GM18505 (cell line): ENCODE results near the gene PHF3.
A peak's percentile ranks its signal among the peaks of the same experiment; 100 is the strongest.

ENCODE experiments used
- ATAC-seq: cut with Tn5 transposase; IDR thresholded peaks from one replicate; pipeline ENCODE4 v1.9.1; 2021; ENCODE audit not compliant: unreplicated experiment
- POLR2A ChIP-seq: IDR thresholded peaks from 4 replicates; pipeline ENCODE4 v1.6.1; 2011; ENCODE audit warnings: borderline replicate concordance; ENCODE audit not compliant: insufficient read depth, insufficient read length; ENCODE audit errors: extremely low read depth

PHF3 gene

DNA sequence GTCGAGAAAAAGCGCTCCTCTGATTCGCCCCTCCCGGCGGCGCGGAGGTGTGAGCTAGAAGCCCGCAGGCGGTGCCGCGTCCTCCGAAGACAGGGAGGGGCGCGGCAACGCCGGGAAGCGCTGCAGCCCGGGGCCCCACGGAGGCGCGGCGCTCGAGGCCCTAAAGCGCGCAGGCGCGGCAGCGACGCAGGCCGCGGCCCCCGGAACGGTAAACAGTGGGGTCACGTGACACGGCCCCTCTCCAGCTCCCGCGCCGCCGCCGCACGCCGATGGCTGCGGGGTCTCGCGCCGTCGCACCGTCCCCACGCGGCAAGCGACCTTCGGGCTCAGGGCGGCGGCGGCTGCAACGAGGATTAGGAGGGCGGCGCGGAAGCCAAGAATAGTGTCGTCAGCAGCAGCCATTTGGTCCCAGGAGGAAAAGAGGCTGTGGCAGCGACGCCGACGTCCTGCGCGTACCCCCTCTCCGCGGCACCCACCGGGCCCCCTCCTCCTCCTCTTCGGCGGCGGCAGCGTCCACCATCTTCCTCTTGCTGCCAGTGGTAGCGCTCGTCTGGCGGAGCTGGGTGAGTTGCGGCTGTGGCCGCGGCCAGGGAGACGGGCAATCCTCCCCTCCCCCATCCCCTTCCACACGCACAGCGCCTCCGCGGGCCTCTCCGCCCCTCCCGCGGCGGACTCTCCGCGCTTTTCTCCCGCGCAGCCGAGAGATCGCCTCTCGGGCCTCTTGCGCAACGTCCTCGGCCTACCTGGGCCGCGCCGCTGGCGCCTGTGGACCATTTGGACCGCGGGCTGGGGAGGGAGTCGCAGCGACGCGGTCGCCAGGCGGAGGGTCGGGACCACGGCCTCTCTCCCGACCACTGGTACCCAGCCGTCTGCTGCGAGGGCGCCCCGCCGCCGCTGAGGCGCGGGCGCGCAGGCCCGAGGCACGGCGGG lies at the start of gene PHF3:
Gene PHF3 (plus strand): TSS at position 215 of the 930 bp plus-strand sequence. CDS start 10,750 bp downstream, outside the sequence.
- peak; percentile 92 for ATAC-seq
- peak; percentile 68 for TF ChIP-seq POLR2A

GRCh38 chr6:63589952-63590411 lies 45.6 kb upstream of the PHF3 start:
- no peak for TF ChIP-seq POLR2A
- no peak for ATAC-seq

DNA sequence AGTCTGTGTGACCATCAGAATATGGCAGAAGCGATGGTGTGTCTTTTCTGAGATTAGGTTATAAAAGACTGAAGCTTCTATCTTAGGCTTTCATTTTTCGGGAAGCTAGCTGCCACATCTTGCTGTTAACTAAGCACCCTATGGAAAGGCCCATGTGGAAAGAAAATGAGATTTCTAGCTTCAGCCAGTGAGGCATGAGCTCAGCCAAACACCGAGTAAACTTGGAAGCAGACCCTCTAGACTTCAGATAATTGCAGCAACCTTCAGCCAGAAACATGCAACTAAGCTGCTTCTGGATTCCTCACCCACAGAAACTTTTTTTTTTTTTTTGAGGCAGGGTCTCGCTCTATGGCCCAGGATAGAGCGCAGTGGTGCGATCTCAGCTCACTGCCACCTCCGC lies 42.7 kb upstream of the PHF3 start:
- ATAC-seq = no peak

GRCh38 chr6:63597141-63598048 lies 38.2 kb upstream of the PHF3 start:
- no peak for ATAC-seq
- no peak for TF ChIP-seq POLR2A

More for the DNA sequence above, 42.7 kb upstream of the PHF3 start:
- TF ChIP-seq POLR2A = no peak

DNA sequence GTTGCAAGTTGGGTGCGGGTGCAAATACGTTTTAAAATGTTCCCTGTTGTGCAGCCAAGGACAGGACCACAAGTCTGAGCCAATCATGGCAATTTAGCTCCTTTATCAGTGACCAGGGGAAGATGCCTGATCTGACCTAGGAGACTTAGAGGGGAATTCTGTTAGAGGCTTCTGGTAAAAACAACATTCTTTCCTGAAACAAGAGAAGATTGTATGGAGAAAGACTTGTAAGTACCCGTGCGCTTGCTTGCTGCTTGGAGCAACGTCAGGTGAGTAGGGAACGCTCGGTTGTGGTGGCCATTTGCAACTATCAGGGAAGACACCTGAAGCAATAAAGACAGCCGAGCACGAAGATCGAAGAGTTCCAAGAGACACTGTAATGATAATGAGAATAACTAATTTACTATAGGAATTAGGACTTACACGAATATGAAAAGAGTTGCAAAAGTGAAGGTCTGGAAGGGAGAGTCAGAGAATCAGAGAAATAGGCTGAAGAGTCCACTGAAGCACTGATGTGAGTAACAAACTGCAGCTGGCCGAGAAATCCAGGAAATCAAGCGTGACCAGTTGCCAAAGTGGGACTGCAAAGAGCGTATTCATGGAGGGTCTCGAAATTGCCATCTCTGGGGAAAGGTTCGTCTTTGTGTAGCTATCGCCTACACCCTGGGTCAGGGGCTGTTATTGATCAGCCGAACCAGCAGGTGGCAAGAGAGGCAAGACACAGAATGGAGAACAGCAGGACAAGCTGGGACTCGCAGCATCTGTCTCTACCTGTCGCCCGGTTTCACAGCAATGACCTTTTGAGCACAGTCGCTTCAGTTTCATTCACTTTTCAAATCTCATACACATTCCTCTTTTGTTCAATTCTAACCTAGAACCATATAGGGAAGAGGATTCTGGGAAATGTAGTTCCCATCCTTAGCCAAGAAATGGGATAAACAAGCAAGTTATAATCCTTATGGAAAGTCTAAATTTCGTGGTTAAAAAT lies 37.3 kb upstream of the PHF3 start:
- peak; percentile 100 for ATAC-seq
- peak; percentile 20 for TF ChIP-seq POLR2A

GRCh38 chr6:63599243-63599642 lies 36.4 kb upstream of the PHF3 start:
- no peak for TF ChIP-seq POLR2A
- ATAC-seq = no peak

GRCh38 chr6:63600136-63600535 lies 35.5 kb upstream of the PHF3 start:
- no peak for ATAC-seq
- TF ChIP-seq POLR2A = no peak

DNA sequence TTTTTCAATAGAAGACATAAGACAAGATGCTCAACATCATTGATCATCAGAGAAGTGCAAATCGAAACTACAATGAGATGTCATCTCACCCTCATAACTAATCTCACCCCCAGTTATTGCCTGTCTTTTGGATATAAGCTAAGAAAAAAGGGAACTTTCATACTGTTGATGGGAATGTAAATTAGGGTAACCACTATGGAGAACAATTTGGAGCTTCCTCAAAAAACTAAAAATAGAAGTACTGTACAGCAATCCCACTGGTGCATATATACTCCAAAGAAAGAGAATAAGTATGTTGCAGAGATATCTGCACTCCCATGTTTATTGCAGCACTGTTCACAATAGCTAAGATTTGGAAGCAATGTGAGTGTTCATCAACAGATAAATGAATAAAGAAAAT lies 26.4 kb upstream of the PHF3 start:
- ATAC-seq = no peak
- TF ChIP-seq POLR2A = no peak

DNA sequence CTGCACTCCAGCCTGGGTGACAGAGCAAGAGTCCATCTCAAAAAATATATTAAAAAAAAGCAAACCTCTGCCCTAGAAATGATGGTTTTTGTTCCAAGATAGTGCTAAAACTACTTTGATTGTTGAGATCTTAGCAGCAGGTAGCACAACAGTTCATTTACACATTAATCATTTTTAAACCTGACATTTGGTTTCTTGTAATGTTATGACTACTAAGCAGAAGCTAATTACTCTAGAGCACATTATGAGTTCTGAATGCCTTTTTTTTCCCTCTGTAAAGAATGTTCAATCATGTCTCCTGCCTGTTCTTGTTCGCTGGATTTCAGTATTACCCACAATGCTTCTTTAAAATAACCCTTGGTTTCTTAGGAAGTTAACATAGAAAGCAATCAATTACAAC lies 24.7 kb upstream of the PHF3 start:
- ATAC-seq = no peak
- no peak for TF ChIP-seq POLR2A

DNA sequence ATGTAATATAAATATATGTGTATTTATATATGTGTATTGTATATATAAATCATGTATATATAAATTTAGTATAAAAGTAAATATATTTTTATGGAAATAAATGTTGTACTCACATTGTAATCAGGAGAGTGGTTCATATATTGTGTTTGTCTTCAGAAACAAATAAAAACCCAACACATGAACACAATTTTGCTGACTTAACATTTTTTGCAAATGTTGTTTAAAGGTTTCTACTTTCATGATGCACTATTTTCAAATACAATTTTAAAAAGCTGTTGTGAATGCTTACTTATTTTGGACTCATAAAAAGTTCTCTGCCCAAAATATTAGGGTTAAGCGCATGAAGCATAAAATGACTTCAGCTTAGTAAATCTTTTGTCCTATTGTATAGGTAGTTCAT lies 24.0 kb upstream of the PHF3 start:
- TF ChIP-seq POLR2A = no peak
- ATAC-seq = no peak

DNA sequence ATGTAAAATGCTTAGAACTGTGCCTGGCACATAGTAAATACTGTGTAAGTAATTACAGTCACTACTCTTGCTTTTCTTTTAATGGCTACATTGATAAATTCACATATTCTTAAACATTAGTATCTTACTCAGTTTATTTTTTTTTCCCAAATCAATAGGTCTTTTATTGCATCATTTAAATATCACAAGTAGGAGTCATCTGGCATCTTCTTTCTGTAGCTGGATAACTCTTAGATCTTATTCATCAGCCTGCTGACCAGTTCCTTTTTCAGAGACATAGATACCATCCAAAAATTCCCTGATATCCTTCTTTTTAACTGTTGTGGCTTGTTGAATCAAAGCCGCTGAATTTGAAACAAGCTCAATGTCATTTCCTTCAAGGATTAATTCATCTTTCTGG lies 20.0 kb upstream of the PHF3 start:
- no peak for ATAC-seq
- no peak for TF ChIP-seq POLR2A

DNA sequence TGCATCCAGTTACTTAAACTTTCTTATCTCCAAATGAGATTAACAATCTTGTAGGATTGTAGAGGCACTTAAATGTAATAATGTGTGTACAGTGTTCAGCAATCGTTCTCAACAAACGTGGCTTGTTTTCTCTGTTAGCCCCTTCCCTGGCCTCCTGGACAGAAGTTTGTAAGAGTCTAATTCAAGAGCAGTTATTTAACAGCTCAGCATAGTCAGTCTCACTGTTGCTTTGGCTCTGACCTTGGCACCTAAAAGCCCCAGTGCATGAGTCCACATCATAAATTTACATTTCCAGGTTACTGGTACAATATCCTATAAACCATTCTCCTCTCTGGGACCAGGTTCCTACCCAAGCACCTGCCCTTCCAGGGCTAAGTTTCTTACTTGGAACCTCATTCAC lies 11.5 kb upstream of the PHF3 start:
- ATAC-seq = no peak
- no peak for TF ChIP-seq POLR2A
